ENCODE results near the gene VCL.

VCL gene

DNA sequence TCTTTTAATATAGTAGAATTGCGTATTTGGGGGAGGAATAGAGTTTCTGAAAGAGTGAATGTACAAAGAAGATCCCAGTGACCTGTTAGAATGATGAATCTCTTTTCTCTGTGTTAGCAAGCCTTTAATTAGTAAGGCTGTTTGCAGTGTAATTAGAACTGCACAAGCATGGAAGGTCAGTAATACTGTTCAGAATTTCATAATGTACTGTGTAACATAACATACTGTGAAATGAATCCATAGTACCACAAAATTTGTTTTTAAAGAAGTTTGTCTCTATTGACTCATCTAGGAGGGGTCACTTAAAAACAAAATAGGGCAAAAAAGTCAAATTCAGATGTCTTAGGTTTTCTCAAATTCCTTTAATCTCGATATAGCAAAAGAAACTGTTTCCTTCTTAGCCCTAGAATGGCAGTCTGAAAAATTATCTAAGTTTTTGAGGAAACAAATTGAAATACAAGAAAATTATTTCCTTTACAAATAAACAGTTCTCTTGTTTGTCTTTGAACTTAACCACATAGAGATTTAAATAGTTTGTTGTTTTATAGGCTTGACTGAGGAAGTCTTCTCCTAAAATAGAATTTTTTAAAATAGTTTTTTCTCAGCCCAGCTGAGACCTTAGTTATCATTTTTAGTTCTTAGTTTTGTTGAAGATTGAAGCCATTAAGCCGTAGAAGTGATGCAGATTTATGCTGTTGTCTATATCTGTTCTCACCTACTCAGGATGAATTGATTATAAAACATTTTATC is 165.6 kb downstream of the VCL start:
- DNase-seq, result no peak

DNA sequence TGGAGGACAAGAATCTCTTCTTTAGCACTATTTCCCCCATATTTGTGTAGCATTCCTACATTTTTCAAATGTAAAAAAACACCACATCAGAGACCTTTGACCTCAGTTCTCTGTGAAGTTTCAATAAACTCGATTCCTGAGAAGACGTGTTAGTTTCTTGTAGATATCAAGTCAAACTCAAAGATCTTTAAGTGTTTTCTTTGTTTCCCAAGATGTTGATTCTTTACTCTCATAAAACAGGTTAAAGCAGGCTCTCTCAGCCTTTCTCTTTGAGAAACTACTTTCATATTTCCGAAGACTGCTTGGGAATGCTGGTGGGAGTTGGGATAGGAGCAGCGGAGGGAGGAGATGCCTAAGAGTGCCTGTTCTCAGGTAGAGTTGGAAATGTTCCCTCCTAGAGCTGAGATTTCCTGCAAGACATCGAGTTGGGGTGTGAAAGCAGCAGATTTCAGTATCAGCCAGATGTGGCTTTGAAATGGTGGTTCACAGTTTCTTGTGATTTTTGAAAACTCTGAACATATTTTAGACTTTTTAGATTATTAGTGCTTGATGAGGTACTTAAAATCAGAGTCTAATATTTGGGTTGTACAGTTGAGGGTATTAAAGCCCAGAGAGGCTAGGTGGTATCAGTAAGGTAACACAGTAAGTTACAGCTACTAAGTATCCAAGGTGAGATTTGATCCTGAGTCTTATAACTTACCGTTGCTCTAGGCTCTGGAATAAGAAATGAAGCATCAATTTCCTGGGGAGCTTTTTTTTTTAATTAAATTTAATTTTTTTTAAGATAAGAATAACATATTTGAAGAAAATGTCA is 167.0 kb downstream of the VCL start:
- DNase-seq, result no peak

DNA sequence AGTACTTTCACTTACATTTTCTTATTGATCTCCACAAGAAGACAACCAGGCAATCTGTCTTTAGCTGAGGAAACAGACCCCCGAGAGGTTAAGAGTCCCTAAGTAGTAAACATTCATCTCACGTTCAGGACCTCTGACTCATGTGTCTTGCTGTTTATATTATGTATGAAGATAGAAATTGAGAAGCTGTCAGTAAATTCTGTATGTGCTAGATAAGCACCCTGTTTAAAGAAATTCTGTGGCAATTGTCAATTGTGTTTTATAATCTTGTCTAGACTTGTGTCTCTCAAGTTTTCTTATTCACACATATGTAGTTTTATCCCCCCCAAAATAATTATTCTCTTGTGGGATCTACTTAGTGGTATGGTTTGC is 167.6 kb downstream of the VCL start:
- DNase-seq, result no peak

DNA sequence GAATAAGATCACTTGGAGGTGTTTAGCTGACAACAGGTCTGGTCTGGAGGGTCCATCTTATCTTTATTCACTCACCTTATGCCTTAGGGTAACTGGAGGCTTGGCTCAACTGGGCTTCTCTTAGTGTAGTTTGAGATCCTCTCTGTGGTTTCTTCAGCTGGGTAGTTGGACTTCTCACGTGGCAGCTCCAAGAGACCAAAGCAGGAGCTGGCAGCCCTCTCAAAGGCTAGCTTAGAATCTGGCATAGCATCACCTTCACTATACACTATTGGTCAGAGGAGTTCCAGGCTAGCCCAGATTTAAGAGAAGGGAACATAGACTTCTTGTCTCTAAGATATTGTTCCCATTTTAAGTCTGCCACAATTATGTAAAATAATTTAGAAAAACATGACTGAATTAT is 169.5 kb downstream of the VCL start:
- no peak for DNase-seq
